ENCODE data around the gene TYMP.

TYMP gene

GRCh38 chr22:50497093-50497492, 32.7 kb downstream of the TYMP start:
- Mint-ChIP-seq H3K27ac (no peak overlapping the region), H3K27me3 (ENCODE audit: low read depth) (peaks cover 9% of the 10 kb centered on the region), H3K4me3 (no peak overlapping the region), H3K36me3 (ENCODE audit: low read depth) (no peaks in the 10 kb centered on the region), H3K9me3 (no peaks in the 10 kb centered on the region), H3K4me1 (no peaks in the 10 kb centered on the region)
- TF ChIP-seq CTCF (IDR thresholded peaks at IDR 0.05; ENCODE audit: unreplicated experiment in 3 of 3) = no peak

GRCh38 chr22:50490531-50491308, 39.1 kb downstream of the TYMP start:
- Mint-ChIP-seq H3K4me1 (no peaks in the 10 kb centered on the region), H3K27ac (no peak overlapping the region), H3K36me3 (ENCODE audit: low read depth) (no peaks in the 10 kb centered on the region), H3K27me3 (ENCODE audit: low read depth) (peaks cover 3% of the 10 kb centered on the region), H3K4me3 (no peak overlapping the region), H3K9me3 (no peaks in the 10 kb centered on the region)
- TF ChIP-seq CTCF (IDR thresholded peaks at IDR 0.05; ENCODE audit: unreplicated experiment in 3 of 3) = no peak

- Mint-ChIP-seq H3K27ac (no peak overlapping the region), H3K36me3 (ENCODE audit: low read depth) (no peaks in the 10 kb centered on the region), H3K9me3 (no peaks in the 10 kb centered on the region), H3K27me3 (ENCODE audit: low read depth) (peaks cover 11% of the 10 kb centered on the region), H3K4me3 (no peak overlapping the region), H3K4me1 (no peaks in the 10 kb centered on the region)
- no peak for TF ChIP-seq CTCF (IDR thresholded peaks at IDR 0.05; ENCODE audit: unreplicated experiment in 3 of 3)
Observed at GRCh38 chr22:50489363-50490243, 40.2 kb downstream of the TYMP start.

- H3K36me3 Mint-ChIP-seq (ENCODE audit: low read depth) = no peaks in the 10 kb centered on the region
- no peaks in the 10 kb centered on the region for H3K4me1 Mint-ChIP-seq
- no peak overlapping the region for H3K4me3 Mint-ChIP-seq
- no peak for TF ChIP-seq CTCF (IDR thresholded peaks at IDR 0.05; ENCODE audit: unreplicated experiment in 3 of 3)
- H3K27ac Mint-ChIP-seq = no peak overlapping the region
- H3K27me3 Mint-ChIP-seq (ENCODE audit: low read depth) = peaks cover 12% of the 10 kb centered on the region
- H3K9me3 Mint-ChIP-seq = no peaks in the 10 kb centered on the region
Observed at GRCh38 chr22:50488886-50489285, 40.9 kb downstream of the TYMP start.

- Mint-ChIP-seq H3K27ac (no peak overlapping the region), H3K27me3 (ENCODE audit: low read depth) (peaks cover 9% of the 10 kb centered on the region), H3K4me3 (no peak overlapping the region), H3K4me1 (no peaks in the 10 kb centered on the region), H3K9me3 (no peaks in the 10 kb centered on the region), H3K36me3 (ENCODE audit: low read depth) (no peaks in the 10 kb centered on the region)
- no peak for TF ChIP-seq CTCF (IDR thresholded peaks at IDR 0.05; ENCODE audit: unreplicated experiment in 3 of 3)
Observed at GRCh38 chr22:50488006-50488677, 41.7 kb downstream of the TYMP start.
